K562 (cell line): ENCODE results near the gene NEDD4L. TPM values are rescaled to one million over a fixed set of nuclear protein-coding genes. Genes with fewer than 3 reads are reported as not detected.

Source experiments
- ATAC-seq: fragments of 200-7000 bp; cut with Tn5 transposase; 3 replicates; pipeline ENCODE4 v1.9.1; 2020; ENCODE audit warnings: moderate library complexity
- BruUV-seq: library from RNA; stranded (reverse); fragments of 400-500 nt; replicated peaks from 2 replicates; lab custom pipeline; 2021; lab: Mats Ljungman, UMichigan
- CTCF ChIA-PET: fragments of 300-600 bp; formaldehyde crosslinking; extraction: SDS; loops from one replicate; lab custom pipeline; 2021; ENCODE audit warnings: low intra/inter-chr PET ratio; lab: Yijun Ruan, JAX
- POLR2A ChIA-PET: fragments of 300-600, 350-650 bp; sonication (Branson Sonifier 250); formaldehyde crosslinking; extraction: SDS; loops from one replicate; lab custom pipeline; 2021; ENCODE audit warnings: antibody characterized with exemption, inconsistent platforms; lab: Yijun Ruan, JAX
- DNase-seq, 4 experiments: peaks; one replicate each; pipeline versions ENCODE4 v3.0.0 to v3.0.0-alpha.2; 2011 to 2018; ENCODE audit warnings: low spot score in 3 of 4, mixed read lengths in 3 of 4; ENCODE audit errors: extremely low read depth in 1 of 4
- FAIRE-seq: peaks from 2 replicates; lab custom pipeline; 2011; peaks lifted over from hg19 to GRCh38; lab: Jason Lieb, UNC
- H2AFZ ChIP-seq: 2 replicates; pipeline ENCODE4 v1.6.0; 2011; ENCODE audit warnings: low read depth, low read length, control low read depth, inconsistent platforms
- H3K27ac ChIP-seq: fragments of 200-600 bp; 3 replicates; pipeline ENCODE4 v1.8.0; 2011; ENCODE audit warnings: low read depth, mild to moderate bottlenecking, control low read depth, inconsistent platforms, low read length, moderate library complexity, mixed read lengths; ENCODE audit errors: extremely low read depth
- H3K27me3 ChIP-seq, 2 experiments: fragments of 300-600 bp in 1 of 2; 2 replicates in 1 of 2; 3 replicates in 1 of 2; pipeline versions ENCODE4 v1.6.0 to v1.8.0; 2011; ENCODE audit warnings: inconsistent platforms in 2 of 2, low read length in 2 of 2, mild to moderate bottlenecking in 1 of 2, mixed read lengths in 1 of 2, moderate library complexity in 1 of 2; ENCODE audit not compliant: control insufficient read depth in 2 of 2, insufficient read depth in 2 of 2
- H3K36me3 ChIP-seq: fragments of 300-600 bp; 3 replicates; pipeline ENCODE4 v1.8.0; 2011; ENCODE audit warnings: mild to moderate bottlenecking, low read length, inconsistent platforms; ENCODE audit not compliant: control insufficient read depth, insufficient read depth
- H3K4me1 ChIP-seq, 2 experiments: fragments of 200-600 bp in 1 of 2; replicated peaks in 1 of 2; 2 replicates in 1 of 2; 3 replicates in 1 of 2; pipeline versions ENCODE4 v1.5.1 to v1.8.0; 2011; ENCODE audit warnings: inconsistent platforms in 2 of 2, low read length in 2 of 2, mild to moderate bottlenecking in 1 of 2, mixed read lengths in 1 of 2, moderate library complexity in 1 of 2; ENCODE audit not compliant: control insufficient read depth in 2 of 2, insufficient read depth in 2 of 2
- H3K4me2 ChIP-seq: 2 replicates; pipeline ENCODE4 v1.6.1; 2011; ENCODE audit warnings: low read length, control low read depth, inconsistent platforms, mixed read lengths; ENCODE audit not compliant: insufficient read depth
- H3K4me3 ChIP-seq: fragments of 200-600 bp; sonication (generic), shearing (Covaris generic); 2 replicates; pipeline ENCODE4 v1.5.1; 2016; ENCODE audit warnings: control low read depth, inconsistent platforms
- H3K79me2 ChIP-seq: fragments of 200-600 bp; 3 replicates; pipeline ENCODE4 v1.8.0; 2011; ENCODE audit warnings: low read length, inconsistent platforms; ENCODE audit not compliant: control insufficient read depth, insufficient read depth
- H3K9ac ChIP-seq, 2 experiments: 2 replicates each; pipeline versions ENCODE4 v1.6.0 to v1.6.1; 2011; ENCODE audit warnings: low read depth in 2 of 2, low read length in 2 of 2, control low read depth in 1 of 2, inconsistent platforms in 1 of 2, mild to moderate bottlenecking in 1 of 2, mixed read lengths in 1 of 2; ENCODE audit not compliant: insufficient read depth in 1 of 2
- H3K9me1 ChIP-seq: one replicate; pipeline ENCODE4 v1.6.0; 2011; ENCODE audit warnings: inconsistent platforms, mild to moderate bottlenecking, low read length, moderate library complexity; ENCODE audit not compliant: control insufficient read depth, insufficient read depth
- H3K9me3 ChIP-seq: replicated peaks from 2 replicates; pipeline ENCODE4 v1.5.1; 2011; ENCODE audit warnings: low read depth, low read length, inconsistent platforms; ENCODE audit not compliant: control insufficient read depth, insufficient read depth
- H4K20me1 ChIP-seq: replicated peaks from 2 replicates; pipeline ENCODE4 v1.6.1; 2011; ENCODE audit warnings: low read length, inconsistent platforms, mixed read lengths; ENCODE audit not compliant: control insufficient read depth, insufficient read depth
- POLR2AphosphoS5 ChIP-seq: IDR thresholded peaks from 2 replicates; pipeline ENCODE4 v1.6.1; 2011; ENCODE audit warnings: mild to moderate bottlenecking, low read depth, low read length, moderate library complexity; ENCODE audit not compliant: control insufficient read depth, insufficient read depth
- RAD21 ChIP-seq, 2 experiments: fragments of 250-450 bp in 1 of 2; fragments of 450-650 bp in 1 of 2; sonication (Bioruptor Pico) in 1 of 2; formaldehyde crosslinking in 1 of 2; IDR thresholded peaks in 1 of 2; conservative IDR thresholded peaks in 1 of 2; 2 replicates each; pipeline versions ENCODE4 v1.4.0 to v1.8.0; 2020 to 2022; ENCODE audit warnings: mild to moderate bottlenecking in 2 of 2, moderate library complexity in 1 of 2
- RBM22 ChIP-seq: fragments of 200-400 bp; formaldehyde crosslinking; IDR thresholded peaks from 2 replicates; pipeline ENCODE4 v1.6.1; 2018; ENCODE audit warnings: low read length, low read depth; ENCODE audit not compliant: poor library complexity, severe bottlenecking
- RUNX1 ChIP-seq: sonication (generic); IDR thresholded peaks from 2 replicates; pipeline ENCODE4 v1.6.1; 2016; ENCODE audit warnings: antibody characterized with exemption, low read depth
- U2AF2 ChIP-seq: fragments of 200-400 bp; formaldehyde crosslinking; optimal IDR thresholded peaks from 2 replicates; pipeline ENCODE3; 2017; ENCODE audit warnings: low read depth, mild to moderate bottlenecking, low read length
- ZMIZ1 ChIP-seq, 2 experiments: fragments of 150-350 bp in 1 of 2; IDR thresholded peaks; 2 replicates each; pipeline ENCODE4 v1.6.1; 2012 to 2016; ENCODE audit warnings: low read depth in 2 of 2, low read length in 2 of 2, mild to moderate bottlenecking in 1 of 2, moderate library complexity in 1 of 2
- WGBS: fragments of 100-300 bp; shearing (Covaris generic); methylation state at CpG from one replicate; pipeline ENCODE4 v1.1.6; 2016; ENCODE audit warnings: low coverage, mixed read lengths; ENCODE audit not compliant: insufficient coverage; ENCODE audit errors: missing lambda C conversion rate; 5-methylcytosine and 5-hydroxymethylcytosine counted together
- in situ Hi-C: fragments of 300-500 bp; cut with MboI; formaldehyde crosslinking; loops from 4 replicates; pipeline ENCODE4 v1.15.0; 2018; ENCODE audit warnings: inconsistent platforms, mixed read lengths
- intact Hi-C: fragments of 100-400 bp; cut with micrococcal nuclease; formaldehyde crosslinking; loops from 2 replicates; pipeline ENCODE4 v1.14.2; 2022
- polyA plus RNA-seq, 8 experiments: library from polyadenylated mRNA; depleted of rRNA in 4 of 8; stranded (reverse) in 5 of 8; unstranded in 3 of 8; fragments of >200 nt; fragmentation: Nextera tagmentation in 2 of 8; fragmentation: Illumina TruSeq in 1 of 8; extraction: Ambion mirVana in 2 of 8; extraction: Trizol in 1 of 8; gene quantifications; 2 replicates each; pipeline versions ENCODE4 v1.2.1 to v1.2.3, GENCODE V29; 2011 to 2014; ENCODE audit warnings: inconsistent platforms in 1 of 8, missing spikeins in 1 of 8
- total RNA-seq, 7 experiments: library from RNA; depleted of rRNA in 6 of 7; stranded (reverse); fragments of >200 nt in 6 of 7; fragmentation: Illumina TruSeq in 2 of 7; extraction: Trizol in 2 of 7; gene quantifications; 2 replicates each; pipeline versions ENCODE4 v1.2.1 to v1.2.3, GENCODE V29; 2011 to 2021; ENCODE audit warnings: low replicate concordance in 1 of 7
- TF ChIP-seq, protein P1 (sequence below): sonication (generic); formaldehyde crosslinking; IDR thresholded peaks from 2 replicates; pipeline ENCODE4 v1.8.0; 2022; ENCODE audit warnings: missing genetic modification reagents, mild to moderate bottlenecking, borderline replicate concordance
- TF ChIP-seq, protein P2 (sequence below), 2 experiments: fragments of 450-650 bp in 1 of 2; sonication (generic) in 1 of 2; formaldehyde crosslinking; conservative IDR thresholded peaks; 2 replicates each; pipeline versions ENCODE4 v1.4.0 to v1.8.1; 2020 to 2022; ENCODE audit warnings: mild to moderate bottlenecking in 1 of 2, missing genetic modification reagents in 1 of 2
- TF ChIP-seq, protein P3 (sequence below): fragments of 450-650 bp; formaldehyde crosslinking; IDR thresholded peaks from 2 replicates; pipeline ENCODE4 v1.4.0; 2020; ENCODE audit warnings: mild to moderate bottlenecking, mixed read lengths

NEDD4L gene
- total and polyA plus RNA-seq, 9 of the 15 experiments (the other 6 are each of a cell fraction or from before 2014, with no cell fraction given): 8.1 to 33.4 (median 19.9) TPM

- in situ Hi-C loops (no loop called here), intact Hi-C loops (no loop called here)
- Histone ChIP-seq H3K27me3 (no peaks in the 10 kb centered on the region), H3K9me3 (no peaks in the 10 kb centered on the region), H3K36me3 (peaks cover 16% of the 10 kb centered on the region; the same call in 1 of the 3 replicates), H3K27ac (no peak overlapping the region), H3K9me1 (no peaks in the 10 kb centered on the region), H3K9ac (no peak overlapping the region), H3K4me2 (no peak overlapping the region), H3K79me2 (no peaks in the 10 kb centered on the region), H2AFZ (no peak overlapping the region), H3K4me3 (no peak overlapping the region), H3K4me1 (no peaks in the 10 kb centered on the region), H4K20me1 (no peaks in the 10 kb centered on the region)
- no TSS peak for BruUV-seq
- no peak for TF ChIP-seq U2AF2
- TF ChIP-seq, protein P1, sequence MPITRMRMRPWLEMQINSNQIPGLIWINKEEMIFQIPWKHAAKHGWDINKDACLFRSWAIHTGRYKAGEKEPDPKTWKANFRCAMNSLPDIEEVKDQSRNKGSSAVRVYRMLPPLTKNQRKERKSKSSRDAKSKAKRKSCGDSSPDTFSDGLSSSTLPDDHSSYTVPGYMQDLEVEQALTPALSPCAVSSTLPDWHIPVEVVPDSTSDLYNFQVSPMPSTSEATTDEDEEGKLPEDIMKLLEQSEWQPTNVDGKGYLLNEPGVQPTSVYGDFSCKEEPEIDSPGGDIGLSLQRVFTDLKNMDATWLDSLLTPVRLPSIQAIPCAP (CRISPR knock-in tag): no peak
- TF ChIP-seq, protein P2, sequence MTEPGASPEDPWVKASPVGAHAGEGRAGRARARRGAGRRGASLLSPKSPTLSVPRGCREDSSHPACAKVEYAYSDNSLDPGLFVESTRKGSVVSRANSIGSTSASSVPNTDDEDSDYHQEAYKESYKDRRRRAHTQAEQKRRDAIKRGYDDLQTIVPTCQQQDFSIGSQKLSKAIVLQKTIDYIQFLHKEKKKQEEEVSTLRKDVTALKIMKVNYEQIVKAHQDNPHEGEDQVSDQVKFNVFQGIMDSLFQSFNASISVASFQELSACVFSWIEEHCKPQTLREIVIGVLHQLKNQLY (CRISPR knock-in tag; conservative IDR thresholded peaks at IDR 0.05): no peak
- no peak for TF ChIP-seq RAD21 (CRISPR knock-in tag; conservative IDR thresholded peaks at IDR 0.05 in 1 of 2, IDR thresholded peaks at IDR 0.05 in 1 of 2)
- TF ChIP-seq POLR2AphosphoS5: no peak
- TF ChIP-seq, protein P3, sequence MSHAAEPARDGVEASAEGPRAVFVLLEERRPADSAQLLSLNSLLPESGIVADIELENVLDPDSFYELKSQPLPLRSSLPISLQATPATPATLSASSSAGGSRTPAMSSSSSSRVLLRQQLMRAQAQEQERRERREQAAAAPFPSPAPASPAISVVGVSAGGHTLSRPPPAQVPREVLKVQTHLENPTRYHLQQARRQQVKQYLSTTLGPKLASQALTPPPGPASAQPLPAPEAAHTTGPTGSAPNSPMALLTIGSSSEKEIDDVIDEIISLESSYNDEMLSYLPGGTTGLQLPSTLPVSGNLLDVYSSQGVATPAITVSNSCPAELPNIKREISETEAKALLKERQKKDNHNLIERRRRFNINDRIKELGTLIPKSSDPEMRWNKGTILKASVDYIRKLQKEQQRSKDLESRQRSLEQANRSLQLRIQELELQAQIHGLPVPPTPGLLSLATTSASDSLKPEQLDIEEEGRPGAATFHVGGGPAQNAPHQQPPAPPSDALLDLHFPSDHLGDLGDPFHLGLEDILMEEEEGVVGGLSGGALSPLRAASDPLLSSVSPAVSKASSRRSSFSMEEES (CRISPR knock-in tag): no peak
- no peak for TF ChIP-seq ZMIZ1 (IDR thresholded peaks at IDR 0.05; ENCODE audit: low read depth in 2 of 2, low read length in 2 of 2)
- TF ChIP-seq RUNX1: no peak
- TF ChIP-seq RBM22: no peak
- ATAC-seq (no peak), DNase-seq (no peak), FAIRE-seq (no peak)
- WGBS: 89% methylated on average over 8 of the region's 13 CpGs
- ChIA-PET POLR2A (interaction anchor here (1.6 kb wide), 1 partner anchor 36 kb away, joined by 3 read pairs; no protein-coding TSS in a partner anchor), CTCF (no interaction called here)
Measured at GRCh38 chr18:58385472-58385871, 341.4 kb downstream of the NEDD4L start.
